Breast epithelium (tissue), 4 donors: Measurements from ENCODE around the gene TRIM28. TPM values are rescaled to one million over a fixed set of nuclear protein-coding genes. Genes with fewer than 3 reads are reported as not detected.

Source experiments
- DNase-seq, 2 donors: peaks; one replicate each; pipeline ENCODE4 v3.0.0-alpha.2; 2019; ENCODE audit warnings: low spot score in 2 of 2
- H3K27ac ChIP-seq, 2 donors: fragments of 200-600 bp; sonication (generic) in 1 of 2; one replicate each; pipeline ENCODE4 v1.5.1; 2016 to 2019; ENCODE audit warnings: mild to moderate bottlenecking in 1 of 2
- H3K27me3 ChIP-seq, 2 donors: fragments of 200-600 bp; sonication (generic) in 1 of 2; one replicate each; pipeline versions ENCODE4 v1.5.1 to v1.6.0; 2017 to 2019; ENCODE audit warnings: control low read depth in 1 of 2, mild to moderate bottlenecking in 1 of 2
- H3K36me3 ChIP-seq: fragments of 200-600 bp; one replicate; pipeline ENCODE4 v1.5.1; 2019
- H3K4me1 ChIP-seq, 2 donors: fragments of 200-600 bp; sonication (generic); one replicate each; pipeline ENCODE4 v1.5.1; 2016 to 2019; ENCODE audit warnings: control low read depth in 1 of 2
- H3K4me3 ChIP-seq, 3 donors: fragments of 200-600 bp; sonication (generic); 1 replicate in 2 of 3; 2 replicates in 1 of 3; pipeline ENCODE4 v1.5.1; 2016 to 2019; ENCODE audit warnings: mild to moderate bottlenecking in 3 of 3, moderate library complexity in 2 of 3
- H3K9me3 ChIP-seq, 2 donors: fragments of 200-600 bp; sonication (generic) in 1 of 2; one replicate each; pipeline ENCODE4 v1.5.1; 2016 to 2019; ENCODE audit warnings: control low read depth in 1 of 2
- CTCF ChIP-seq, 3 donors: fragments of 450-650 bp; IDR thresholded peaks; one replicate each; pipeline ENCODE4 v1.5.1; 2016 to 2017; ENCODE audit warnings: antibody characterized with exemption in 3 of 3, mild to moderate bottlenecking in 3 of 3, moderate library complexity in 3 of 3
- POLR2A ChIP-seq: fragments of 450-650 bp; IDR thresholded peaks from one replicate; pipeline ENCODE4 v1.6.1; 2016; ENCODE audit warnings: antibody characterized with exemption, mild to moderate bottlenecking, moderate library complexity
- POLR2AphosphoS5 ChIP-seq, 3 donors: sonication (generic); formaldehyde crosslinking; IDR thresholded peaks; one replicate each; pipeline ENCODE4 v1.6.1; 2017; ENCODE audit warnings: antibody characterized with exemption in 3 of 3
- intact Hi-C: fragments of 100-400 bp; cut with DNase I; formaldehyde crosslinking; loops from one replicate; pipeline ENCODE4 v1.15.1; 2023; ENCODE audit warnings: low total_unique reads
- total RNA-seq, 3 donors: library from RNA; depleted of rRNA; stranded (reverse); fragments of >200 nt; gene quantifications; one replicate each; pipeline ENCODE4 v1.1.0, GENCODE V29; 2016

Gene TRIM28
- total RNA-seq, 3 donors from 2014 or later, result 110 to 190 (median 173) TPM

- no peaks in the 10 kb centered on the region for H3K27me3 ChIP-seq
- TF ChIP-seq POLR2AphosphoS5 (IDR thresholded peaks at IDR 0.05), result no peak
- no peak for TF ChIP-seq CTCF (IDR thresholded peaks at IDR 0.05)
- TF ChIP-seq POLR2A, result no peak
- DNase-seq, result peak in 1 of 2 donors; percentile 47
- H3K4me3 ChIP-seq, result no peak overlapping the region
- peaks cover 0 to 12% of the 10 kb centered on the region in 2 donors for H3K4me1 ChIP-seq
- H3K9me3 ChIP-seq, result no peaks in the 10 kb centered on the region
- H3K27ac ChIP-seq, result no peak overlapping the region
- intact Hi-C loops, result no loop called here
- no peaks in the 10 kb centered on the region for H3K36me3 ChIP-seq
Measured at GRCh38 chr19:58570770-58571574, 27.1 kb downstream of the TRIM28 start.

DNA sequence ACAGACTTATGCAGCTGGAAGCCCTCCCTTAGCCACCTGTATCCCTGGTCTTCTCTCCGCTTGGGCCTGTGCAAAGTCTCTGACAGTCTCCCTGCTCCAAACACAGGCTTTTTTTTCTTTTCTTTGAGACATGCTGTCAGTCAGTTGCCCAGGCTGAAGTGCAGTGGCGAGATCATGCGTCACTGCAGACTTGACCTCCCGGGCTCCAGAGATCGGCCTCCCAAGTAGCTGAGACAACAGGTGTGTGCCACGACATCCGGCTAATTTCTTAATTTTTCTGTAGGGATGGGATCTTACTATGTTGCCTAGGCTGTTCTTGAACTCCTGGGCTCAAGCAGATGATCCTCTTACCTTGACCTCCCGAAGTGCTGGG, 27.7 kb downstream of the TRIM28 start:
- Histone ChIP-seq H3K27me3 (no peaks in the 10 kb centered on the region), H3K4me3 (no peak overlapping the region), H3K36me3 (no peaks in the 10 kb centered on the region), H3K27ac (peak overlapping the region in 1 of 2 donors; percentile 98), H3K9me3 (no peaks in the 10 kb centered on the region), H3K4me1 (peaks cover 0 to 12% of the 10 kb centered on the region in 2 donors)
- TF ChIP-seq POLR2A (no peak), CTCF (IDR thresholded peaks at IDR 0.05) (no peak), POLR2AphosphoS5 (IDR thresholded peaks at IDR 0.05) (no peak)
- DNase-seq, result peak in 1 of 2 donors; percentile 40
- intact Hi-C loops, result no loop called here

- H3K9me3 ChIP-seq, result no peaks in the 10 kb centered on the region
- peak in 1 of 2 donors; percentile 30 for DNase-seq
- peak overlapping the region; percentile 97 to 98 for H3K27ac ChIP-seq
- intact Hi-C loops, result no loop called here
- TF ChIP-seq CTCF (IDR thresholded peaks at IDR 0.05) (no peak), POLR2A (no peak), POLR2AphosphoS5 (IDR thresholded peaks at IDR 0.05) (peak in 2 of 3 donors; percentile 27 to 58)
- H3K4me1 ChIP-seq, result peaks cover 0 to 12% of the 10 kb centered on the region in 2 donors
- H3K27me3 ChIP-seq, result no peaks in the 10 kb centered on the region
- H3K36me3 ChIP-seq, result no peaks in the 10 kb centered on the region
- peak overlapping the region; percentile 71 to 84 (median 73) for H3K4me3 ChIP-seq
Measured at GRCh38 chr19:58572026-58572817, 28.4 kb downstream of the TRIM28 start.

GRCh38 chr19:58572818-58573657, 29.2 kb downstream of the TRIM28 start, which contains the start of gene MZF1:
MZF1 (minus strand) TSS chr19:58573335; CDS start chr19:58571389, 1,946 bp downstream.
- no peaks in the 10 kb centered on the region for H3K9me3 ChIP-seq
- TF ChIP-seq CTCF (IDR thresholded peaks at IDR 0.05), result peak; percentile 33 to 66 (median 45)
- TF ChIP-seq POLR2AphosphoS5 (IDR thresholded peaks at IDR 0.05), result peak; percentile 82 to 91 (median 90)
- TF ChIP-seq POLR2A, result no peak
- peak; percentile 99 to 100 for DNase-seq
- H3K4me1 ChIP-seq, result peaks cover 0 to 12% of the 10 kb centered on the region in 2 donors
- no peaks in the 10 kb centered on the region for H3K36me3 ChIP-seq
- intact Hi-C loops, result no loop called here
- H3K27me3 ChIP-seq, result no peaks in the 10 kb centered on the region
- peak within 1 kb of the TSS; percentile 97 to 98 for H3K27ac ChIP-seq
- peak within 1 kb of the TSS; percentile 71 to 84 (median 73) for H3K4me3 ChIP-seq
